Suppressor macrophage treated with lipopolysaccharide for 4 hours (primary cell): Measurements from ENCODE around the gene PDE4D.

ENCODE experiments used
- DNase-seq: peaks from one replicate; pipeline ENCODE4 v3.0.0-alpha.2; 2020

The PDE4D gene

DNA sequence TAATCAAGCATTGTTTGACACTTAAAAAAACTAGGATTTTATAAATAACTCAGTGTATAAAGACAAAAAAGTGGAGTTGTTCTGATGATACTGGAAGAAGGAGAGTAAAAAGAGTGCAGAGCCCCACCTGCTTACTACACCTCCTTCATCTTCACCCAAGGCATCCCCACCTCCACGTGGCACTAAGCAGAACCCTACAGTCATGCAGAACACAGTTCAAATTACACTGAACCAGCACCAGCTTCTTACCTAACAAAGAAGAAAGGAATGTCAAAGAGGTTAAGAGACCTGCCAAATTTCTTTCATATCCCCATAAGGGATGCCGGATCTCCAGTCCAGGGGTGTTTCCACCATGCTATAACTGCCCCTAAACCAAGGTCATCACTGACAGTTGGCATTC is 55.5 kb downstream of the PDE4D start:
- no peak for DNase-seq

DNA sequence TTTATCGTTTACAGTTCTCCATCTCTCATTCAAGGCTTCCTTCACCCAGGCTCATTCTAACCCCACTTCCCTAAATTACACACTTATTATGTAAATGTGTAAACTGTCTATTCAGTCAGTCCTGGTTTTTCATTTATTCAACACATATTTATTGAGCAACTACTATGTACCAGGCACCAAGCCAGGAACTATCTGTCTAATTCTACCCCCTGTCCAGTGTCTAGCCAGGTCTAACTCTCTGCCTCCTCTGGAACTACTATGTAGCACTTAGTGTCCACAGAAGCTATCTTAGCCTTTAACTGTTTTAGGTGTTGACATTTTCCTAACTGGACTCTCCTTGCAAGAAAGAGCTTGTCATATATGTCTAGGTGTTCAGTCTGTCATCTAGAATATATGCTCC is 56.5 kb downstream of the PDE4D start:
- no peak for DNase-seq

DNA sequence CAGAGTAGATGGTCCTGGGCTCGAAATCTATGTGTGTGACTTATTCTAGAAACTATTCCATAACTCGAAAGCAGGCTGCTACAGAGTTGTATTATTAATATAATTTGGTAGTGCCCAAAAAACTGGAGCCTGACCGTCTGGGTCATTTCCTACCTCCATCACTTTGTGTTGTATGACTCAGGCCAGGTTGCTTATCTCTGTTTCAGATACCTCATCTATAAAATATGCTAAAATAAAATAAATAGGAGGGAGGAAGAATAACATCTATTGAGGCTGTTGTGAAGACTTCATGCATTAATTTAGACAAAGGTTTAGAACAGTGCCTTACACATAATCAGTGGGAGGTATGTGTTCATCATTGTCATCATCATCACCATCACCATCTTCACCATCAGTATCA is 57.7 kb downstream of the PDE4D start:
- DNase-seq, result no peak

DNA sequence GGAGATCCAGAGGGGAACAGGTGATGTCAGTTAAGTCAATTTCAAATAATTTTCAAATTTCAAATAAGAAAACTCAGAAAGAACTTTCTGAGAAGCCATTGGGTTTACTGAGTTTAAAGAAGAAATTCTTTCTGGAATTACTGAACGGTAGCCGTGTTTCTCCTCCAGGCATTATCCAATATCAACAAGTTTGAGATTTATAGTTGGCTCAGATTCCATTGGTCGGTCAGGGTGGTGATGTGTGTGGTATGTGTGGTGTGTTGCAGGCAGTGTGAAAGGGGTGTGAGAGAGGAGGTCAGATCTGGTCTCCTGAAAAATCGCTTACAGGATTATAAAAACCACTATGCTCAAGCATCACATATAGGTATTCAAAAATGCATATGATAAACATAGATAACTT is 60.1 kb downstream of the PDE4D start:
- no peak for DNase-seq

DNA sequence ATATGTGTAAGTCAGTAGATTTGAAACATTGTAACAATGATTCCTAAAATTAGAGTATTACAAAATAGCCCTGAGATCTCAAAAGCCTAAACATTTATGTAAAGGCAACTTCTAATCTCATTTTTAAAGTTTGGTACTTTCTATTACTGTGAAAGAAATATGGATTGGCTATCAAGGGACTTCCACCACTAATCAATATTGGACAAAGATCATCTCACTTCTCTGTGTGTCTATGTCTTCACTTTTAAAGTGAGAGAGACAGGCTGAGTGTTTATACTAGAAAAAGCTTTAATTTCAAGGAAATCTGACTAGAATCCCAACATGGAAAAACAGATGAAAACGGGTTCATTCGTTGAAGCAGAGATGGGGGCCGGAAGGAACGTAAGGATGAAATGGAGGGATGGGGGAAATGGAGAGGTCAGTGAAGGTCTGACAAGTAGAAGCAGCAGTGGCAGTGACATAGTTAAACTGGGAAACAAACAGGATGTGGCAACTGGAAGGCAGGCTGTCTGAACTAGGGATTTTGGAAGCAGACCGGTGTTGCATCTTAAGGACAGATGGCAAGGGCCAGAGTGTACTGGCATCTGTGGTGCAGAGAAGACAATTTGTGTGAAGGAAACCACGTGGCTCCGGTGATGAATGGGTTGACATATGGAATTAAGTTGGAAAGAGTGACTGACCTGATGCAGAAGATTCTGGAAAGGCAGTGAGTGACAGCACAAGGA is 60.8 kb downstream of the PDE4D start:
- DNase-seq, result no peak

DNA sequence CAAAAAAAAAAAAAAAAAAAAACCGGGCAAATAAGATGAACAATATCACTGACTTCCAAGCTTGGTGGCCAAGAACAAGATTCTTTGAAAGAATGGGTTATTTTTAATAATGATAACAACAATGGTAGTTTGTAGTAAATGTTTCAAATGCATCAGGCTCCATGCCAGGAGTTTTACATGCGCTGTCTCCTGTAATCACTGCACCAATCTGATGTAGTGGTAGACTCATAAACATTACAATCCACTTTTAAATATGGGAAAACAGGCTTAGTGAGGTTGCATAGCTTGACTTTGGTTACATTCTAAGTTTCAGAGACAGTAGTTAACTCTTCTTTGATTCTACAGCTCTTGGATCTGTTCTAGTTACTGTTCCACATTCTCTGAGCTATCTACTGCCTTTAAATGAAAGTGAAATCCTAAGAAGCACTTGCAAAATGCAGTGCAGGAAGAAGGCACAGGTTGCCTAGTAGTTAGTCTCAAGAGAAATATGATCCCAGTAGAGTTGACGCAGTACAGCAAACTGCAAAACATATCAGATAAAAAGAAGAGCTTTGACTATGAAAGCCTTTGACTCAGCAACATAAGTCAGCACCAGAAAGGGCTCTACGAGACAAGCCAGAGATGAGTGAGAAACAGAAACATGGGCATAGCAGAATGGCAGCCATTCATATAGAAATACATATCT is 62.1 kb downstream of the PDE4D start:
- no peak for DNase-seq

DNA sequence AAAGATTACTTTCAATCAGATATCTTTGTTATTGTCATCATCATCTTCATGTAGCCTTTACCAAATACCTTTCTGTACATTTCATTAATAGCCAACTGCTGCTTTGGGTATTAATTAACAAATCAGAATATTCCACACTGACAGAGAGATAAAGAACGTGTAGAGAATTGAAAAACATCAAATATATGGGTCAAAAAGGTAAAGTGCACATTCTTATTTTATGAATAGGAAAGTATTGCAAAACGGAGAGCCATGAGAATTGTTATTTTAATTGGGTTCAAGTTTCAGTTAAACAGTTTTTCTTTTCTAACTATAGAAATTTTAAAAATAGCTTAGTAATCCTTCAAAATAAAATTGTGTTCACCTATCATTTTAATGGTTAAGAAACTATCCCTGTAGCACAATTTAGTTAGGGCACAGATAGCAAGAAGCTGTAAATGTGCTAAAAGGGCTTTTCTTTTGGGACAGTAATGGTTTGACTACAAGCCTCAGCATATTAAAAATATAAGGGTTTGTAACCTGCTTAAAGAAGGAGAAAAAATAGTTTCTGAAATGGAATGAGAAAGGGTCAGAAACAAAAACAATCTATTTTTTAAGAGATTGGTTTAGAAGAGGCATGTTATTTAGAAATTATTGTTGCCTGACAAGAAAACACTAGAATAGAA is 62.9 kb downstream of the PDE4D start:
- DNase-seq, result no peak

DNA sequence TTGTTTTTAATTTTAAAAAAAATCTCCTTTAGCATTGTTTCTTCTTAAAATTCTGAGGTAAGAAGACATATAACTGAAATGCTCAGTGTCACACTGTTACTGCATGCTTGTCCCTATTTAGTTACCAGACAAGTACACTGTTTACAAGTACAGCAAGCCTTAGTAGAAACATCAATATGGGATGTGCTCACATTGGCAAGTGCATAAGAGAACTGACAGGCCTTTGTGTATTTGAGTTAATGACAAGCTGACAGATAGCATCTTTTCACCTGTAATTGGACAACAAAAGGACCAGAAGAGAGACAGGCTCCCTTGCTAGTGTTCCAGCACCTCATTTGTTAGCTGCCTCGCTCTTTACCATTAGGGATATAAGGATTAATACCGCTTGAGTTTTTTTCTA is 63.6 kb downstream of the PDE4D start:
- DNase-seq, result no peak

DNA sequence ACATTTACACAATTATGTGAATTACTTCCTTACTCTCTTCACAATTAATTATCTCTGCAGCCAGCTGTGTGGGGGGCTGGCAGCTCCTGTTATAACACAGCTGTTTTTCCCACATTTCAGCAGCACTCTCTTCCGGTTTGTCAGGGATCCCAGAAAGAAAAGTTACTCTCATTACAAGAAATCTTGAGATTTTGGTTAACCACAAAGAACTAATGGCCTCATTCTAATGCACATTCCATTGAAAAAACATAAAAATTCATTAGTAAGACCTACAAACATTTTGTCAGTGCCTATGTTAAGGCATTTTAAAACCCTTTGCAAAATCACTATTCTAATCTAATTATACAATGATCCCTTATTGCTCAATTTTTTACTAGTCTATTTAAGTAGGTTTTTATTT is 64.1 kb downstream of the PDE4D start:
- DNase-seq, result no peak

DNA sequence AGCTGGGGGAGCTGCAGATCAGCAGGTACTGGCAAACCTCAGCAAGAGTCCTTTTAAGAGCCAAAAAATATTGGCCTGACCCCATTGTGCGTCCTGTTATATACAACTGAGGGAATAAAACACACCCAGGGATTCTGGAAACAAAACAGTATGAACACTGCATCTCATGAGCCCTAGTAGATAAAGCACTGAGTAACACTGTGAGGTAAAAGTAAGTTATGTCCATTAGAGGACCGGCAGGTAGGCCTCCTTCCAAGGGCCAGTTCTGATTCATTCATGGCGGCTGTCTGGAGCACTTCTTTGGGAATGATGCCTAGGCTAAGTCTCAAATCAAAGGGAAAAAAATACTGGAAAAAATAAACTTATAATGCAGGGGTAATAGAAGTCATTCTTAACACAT is 64.9 kb downstream of the PDE4D start:
- DNase-seq, result no peak

DNA sequence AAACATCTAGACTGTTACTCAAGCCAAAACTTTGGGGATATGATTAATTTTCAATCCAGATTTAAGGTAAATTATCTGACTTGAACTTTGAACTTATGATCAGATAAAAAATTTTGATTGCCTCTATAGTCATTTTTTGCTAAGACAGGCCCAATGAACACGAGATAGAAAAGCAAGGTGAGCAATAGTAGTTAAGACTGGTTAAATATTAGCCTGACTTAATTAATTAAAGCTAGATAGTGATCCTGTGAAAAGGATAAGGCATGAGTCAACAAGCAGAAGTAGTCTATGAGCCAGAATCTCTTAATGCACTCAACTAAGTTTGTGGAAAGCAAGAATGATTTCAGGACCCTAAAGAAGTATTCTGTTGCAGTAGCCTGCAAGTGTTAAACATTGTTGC is 66.5 kb downstream of the PDE4D start:
- no peak for DNase-seq

DNA sequence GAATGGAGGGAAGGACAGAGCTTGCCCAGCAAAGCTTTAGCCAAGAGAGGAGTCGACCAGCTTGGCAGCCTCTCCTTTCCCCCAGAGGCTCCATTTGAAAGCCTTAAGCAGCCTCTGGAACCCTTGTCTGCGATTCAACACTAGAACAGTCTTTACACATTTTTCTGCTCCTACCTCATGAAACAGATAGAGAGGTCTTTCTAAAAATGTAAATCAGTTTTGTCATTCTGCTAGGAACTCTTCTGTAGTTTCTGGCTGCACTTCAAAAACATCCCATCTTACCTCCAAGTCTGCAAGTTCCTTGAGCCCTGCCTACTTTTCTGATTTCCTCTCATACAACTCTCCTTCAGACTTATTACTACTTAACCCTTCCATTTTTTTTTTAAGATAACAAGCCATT is 70.1 kb downstream of the PDE4D start:
- DNase-seq, result no peak

DNA sequence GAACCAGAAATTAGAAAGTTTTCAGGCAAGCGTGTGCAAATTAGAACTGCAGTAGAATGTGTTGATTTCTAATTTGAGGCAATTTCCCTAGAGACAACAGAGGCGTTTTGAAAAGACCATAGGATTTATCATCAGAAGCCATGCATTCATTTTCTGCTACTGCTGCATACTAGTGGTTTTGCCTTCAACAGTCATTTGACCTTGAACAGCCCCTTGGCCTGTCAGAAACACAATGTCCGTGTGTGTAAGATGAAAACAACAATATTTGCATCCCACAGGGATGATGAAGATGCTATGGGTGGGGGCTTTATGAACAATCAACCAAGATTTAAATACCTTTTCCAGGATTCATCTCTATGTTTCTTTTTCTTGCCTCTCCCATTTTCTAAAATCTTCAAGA is 73.7 kb downstream of the PDE4D start:
- DNase-seq, result no peak

DNA sequence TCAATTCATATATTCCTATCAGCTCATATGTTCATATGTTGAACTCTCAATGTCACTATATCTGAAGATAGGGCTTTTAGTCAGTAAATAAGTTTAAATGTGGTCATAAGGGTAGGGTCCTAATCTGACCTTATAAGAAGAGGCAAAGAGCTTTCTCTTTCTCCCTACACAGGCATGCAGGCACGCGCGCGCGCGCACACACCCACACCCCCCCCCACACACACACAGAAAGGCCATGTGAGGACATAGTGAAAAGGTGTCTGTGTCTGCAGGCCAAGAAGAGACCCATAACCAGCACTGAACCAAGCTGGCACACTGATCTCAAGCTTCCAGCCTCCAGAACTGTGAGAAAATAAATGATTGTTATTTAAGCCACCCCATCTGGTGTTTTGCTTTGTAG is 76.0 kb downstream of the PDE4D start:
- no peak for DNase-seq

DNA sequence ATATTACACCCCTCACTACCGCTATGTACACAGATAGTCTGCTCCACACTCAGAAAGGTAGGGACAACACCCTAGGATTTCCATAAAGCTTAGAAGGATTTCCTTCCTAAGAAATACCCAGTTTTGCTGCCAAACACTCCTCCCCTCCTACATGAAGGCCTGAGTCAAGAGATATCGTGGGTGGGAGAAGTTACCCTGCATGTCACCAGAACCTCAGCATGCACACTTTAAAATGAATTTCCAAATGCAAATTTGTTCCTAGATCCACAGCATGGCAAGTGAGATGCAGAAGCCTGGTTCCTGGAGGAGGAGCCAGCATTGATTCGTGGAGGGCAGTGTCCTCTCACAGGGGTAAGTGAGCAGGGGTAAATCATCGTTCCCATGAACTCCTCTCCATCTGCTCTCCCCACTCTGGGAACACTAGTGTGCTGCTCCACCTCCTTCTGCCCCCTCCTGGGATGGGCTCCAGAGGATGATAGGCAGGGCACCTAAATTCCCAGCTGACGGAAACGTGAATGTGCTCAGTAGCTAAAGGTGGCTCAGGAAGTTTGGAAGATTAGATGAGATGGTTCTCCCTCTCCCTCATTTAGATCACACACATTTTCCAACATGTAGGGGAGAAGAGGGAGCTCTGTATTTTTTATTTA is 76.7 kb downstream of the PDE4D start:
- no peak for DNase-seq

DNA sequence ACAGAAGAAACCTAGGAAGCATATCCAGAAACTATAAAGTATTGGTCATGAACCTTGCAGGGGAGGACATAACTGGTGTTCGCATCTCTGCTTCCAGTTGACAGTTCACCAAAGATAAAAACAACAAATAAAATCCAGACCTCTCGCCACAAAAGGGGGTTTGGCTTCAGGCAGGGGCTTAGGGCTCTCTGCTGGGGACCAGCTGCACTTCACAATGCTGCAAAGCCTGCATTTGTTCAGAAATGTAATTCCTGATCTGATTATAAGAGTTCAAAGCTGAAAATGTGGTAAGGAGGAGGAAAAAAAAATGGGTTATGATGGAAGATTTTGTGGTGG is 79.0 kb downstream of the PDE4D start:
- DNase-seq, result no peak

DNA sequence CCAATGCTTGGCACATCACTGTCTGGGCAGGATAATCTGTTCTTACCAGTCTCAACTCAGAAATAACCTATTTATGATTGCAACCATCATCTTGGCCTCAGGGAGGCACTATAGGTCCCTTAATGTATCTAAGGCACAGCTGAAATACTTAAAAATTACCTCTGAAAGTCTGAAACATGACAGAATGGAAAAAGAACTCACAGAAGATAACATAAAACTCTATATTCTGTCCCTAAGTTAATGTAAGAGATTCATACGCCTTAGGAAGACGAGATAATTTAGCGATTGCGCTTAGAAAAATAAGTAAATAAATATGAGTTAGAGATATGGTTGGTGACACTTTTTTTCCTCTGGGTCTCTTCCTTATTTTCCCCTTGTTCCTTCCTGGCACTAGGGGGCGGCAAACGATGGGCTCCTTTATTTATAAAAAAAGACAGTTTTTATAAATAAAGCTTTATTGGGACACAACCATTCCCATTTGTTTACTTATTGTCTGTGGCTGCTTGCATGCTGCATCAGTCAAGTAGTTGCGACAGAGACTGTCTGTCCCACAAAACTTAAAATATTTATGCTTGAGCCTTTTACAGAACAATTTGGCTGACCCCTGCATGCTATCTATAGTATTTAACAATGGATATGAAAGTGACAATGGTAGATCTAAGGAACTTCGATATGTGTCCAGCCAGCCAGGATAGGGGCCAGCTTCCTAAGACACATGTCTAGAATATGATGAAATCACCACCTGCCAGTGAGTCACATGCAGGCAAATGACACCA is 79.6 kb downstream of the PDE4D start:
- DNase-seq, result peak; percentile 74

DNA sequence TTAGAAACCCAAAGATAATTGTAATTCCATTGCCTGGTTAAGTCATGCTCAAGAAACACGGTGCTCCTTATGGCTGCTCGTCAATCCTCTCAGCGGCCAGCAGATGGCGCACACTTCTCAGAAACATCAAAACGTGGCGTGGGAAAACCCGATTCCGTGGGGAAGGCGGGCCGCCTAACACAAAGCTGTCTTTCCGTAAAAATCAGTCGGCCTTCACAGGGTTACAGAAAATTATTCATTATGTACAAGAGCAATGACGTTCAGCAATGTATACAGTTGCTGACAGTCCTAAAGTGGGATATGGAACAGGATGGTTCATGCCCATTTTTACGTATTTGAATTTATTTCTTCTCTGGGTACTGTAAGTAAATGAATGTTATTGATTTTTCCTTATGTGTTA is 83.5 kb downstream of the PDE4D start:
- DNase-seq, result peak; percentile 85

DNA sequence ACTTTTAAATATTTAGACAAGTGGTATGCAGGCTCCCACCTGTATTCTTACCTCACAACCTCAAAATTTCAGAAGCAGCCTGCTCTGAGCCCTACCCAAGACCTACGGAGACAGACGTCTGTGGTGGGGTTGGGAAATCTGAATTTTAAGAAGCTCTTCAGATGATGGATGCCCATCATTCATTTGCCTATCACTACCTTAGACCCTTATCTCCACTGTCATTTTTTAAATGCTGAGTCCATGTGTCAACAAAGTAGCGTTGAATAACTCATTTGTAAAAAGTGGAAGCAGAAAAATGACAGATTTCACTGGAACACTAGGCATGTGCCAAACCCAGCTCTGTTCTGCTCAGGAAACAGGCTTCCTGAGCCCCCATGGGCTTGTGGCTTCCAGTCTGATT is 85.7 kb downstream of the PDE4D start:
- no peak for DNase-seq

DNA sequence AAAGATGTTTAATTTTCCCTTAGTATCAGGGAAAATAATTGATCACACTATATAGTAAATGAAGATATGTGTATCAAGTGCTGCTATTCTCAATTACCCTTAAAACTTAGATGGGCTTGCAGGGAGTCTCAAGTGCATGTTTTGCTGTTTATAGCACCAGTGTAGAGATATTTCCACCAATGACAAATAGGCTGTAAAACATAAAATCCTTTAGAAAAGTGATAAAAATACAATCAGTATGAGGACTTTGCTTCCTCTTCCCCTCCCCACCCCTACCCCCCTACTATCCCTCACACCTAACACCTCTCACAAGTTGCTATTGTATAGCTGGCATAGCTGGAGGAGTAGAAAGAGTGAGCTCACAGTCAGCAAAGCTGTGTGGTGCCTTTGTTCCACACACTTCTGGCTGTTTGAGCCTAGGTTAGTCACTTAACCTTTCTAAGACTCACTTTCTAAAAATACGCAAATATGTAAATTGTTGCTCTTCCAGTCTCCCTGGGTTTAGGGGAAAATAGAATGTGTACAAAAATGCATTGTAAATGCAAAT is 93.1 kb downstream of the PDE4D start:
- no peak for DNase-seq

DNA sequence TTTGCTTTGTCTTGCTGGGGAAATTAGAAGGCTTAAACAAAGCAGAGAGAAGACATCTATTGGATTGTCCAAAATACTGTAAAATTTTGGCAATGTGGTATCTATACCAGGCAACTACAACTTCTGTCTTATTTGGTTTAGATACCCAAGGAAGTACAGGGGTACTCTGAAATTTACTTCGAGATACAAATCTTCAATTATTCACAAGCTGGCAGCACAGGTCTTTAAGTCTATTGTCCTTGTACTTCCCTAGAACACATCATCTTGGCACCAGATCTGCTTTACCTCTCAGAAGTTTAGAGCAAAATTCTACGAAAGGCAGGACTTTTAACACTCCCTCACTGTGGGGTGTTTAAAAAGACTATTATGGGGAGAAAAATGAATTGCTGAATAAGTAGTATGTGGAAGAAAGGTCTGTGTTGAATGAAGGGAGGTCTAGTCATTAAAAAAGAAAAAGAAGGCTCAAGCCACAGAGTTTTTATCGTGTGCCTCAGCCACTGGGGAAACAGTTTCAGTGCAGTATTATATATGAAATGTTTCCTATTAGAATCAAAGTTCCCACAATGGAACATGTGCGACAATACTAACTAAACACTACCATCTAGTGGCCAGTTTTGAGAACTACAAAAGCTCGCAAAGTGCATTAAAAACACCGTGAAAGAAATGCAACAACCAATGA is 93.7 kb downstream of the PDE4D start:
- DNase-seq, result peak; percentile 72
